Measurements from ENCODE around the gene QRSL1. TPM values are rescaled to one million over a fixed set of nuclear protein-coding genes. Genes with fewer than 3 reads are reported as not detected.
"Not testable (repeated sequence)": the region's sequence is repeated elsewhere in the genome, so short reads cannot be mapped to it uniquely, and the experiment has no call there.

QRSL1 gene
- total and polyA plus RNA-seq, 2 of the 4 experiments (the other 2 are of a cell fraction), result 6.1 to 10.9 TPM

DNA sequence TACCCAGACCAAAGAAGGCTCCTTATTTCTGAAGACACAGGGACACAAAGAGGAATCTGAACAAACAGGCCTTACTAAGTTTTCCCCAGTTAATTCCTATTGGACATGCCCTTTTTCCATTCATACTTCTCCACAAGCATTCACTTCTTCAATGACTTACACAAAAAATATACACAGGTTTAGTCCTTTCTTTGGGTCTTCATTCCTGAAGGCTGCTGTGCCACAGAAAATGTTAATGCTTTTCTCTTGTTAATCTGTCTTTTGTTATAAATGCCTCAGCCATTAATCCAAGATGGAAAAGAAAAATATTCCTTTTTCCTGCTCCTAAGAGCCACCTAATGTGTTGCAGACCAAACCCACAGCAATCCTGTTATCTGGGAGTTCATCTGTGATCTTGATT lies 71.2 kb downstream of the QRSL1 start:
- Histone ChIP-seq H3K18ac (ENCODE audit: low read depth, low read length) (no peak overlapping the region), H2BK15ac (ENCODE audit: low read depth, low read length) (no peak overlapping the region), H3K56ac (ENCODE audit: extremely low read depth, insufficient read depth, low read length) (no peak overlapping the region), H3K79me1 (ENCODE audit: low read depth in 1 of 2, low read length in 2 of 2) (no peaks in the 10 kb centered on the region), H3K9me1 (ENCODE audit: insufficient read depth, low read length) (no peaks in the 10 kb centered on the region), H2AK5ac (ENCODE audit: low read depth, low read length) (no peak overlapping the region), H2AFZ (replicated peaks; ENCODE audit: low read length, poor library complexity) (no peak overlapping the region), H3K9ac (ENCODE audit: low read depth, low read length) (no peak overlapping the region), H3K9me3 (ENCODE audit: control insufficient read depth, insufficient read depth, low read length) (no peaks in the 10 kb centered on the region), H4K20me1 (ENCODE audit: insufficient read depth, low read length) (no peaks in the 10 kb centered on the region), H3K4ac (ENCODE audit: low read depth, low read length) (no peak overlapping the region), H2BK120ac (ENCODE audit: low read depth, low read length) (no peak overlapping the region), H3K14ac (replicated peaks; ENCODE audit: low read depth, low read length) (no peak overlapping the region), H3K23ac (ENCODE audit: low read depth, low read length) (no peak overlapping the region), H3K27ac (ENCODE audit: insufficient read depth, low read length) (no peak overlapping the region), H4K91ac (ENCODE audit: insufficient read depth, low read depth, low read length) (no peak overlapping the region), H3K4me1 (ENCODE audit: control insufficient read depth, insufficient read depth, low read length) (no peaks in the 10 kb centered on the region), H2BK20ac (ENCODE audit: low read depth, low read length) (no peak overlapping the region), H2AK9ac (replicated peaks; ENCODE audit: low read depth, low read length, poor library complexity) (no peak overlapping the region), H3K36me3 (ENCODE audit: control insufficient read depth, insufficient read depth, low read length) (no peaks in the 10 kb centered on the region), H3K4me2 (ENCODE audit: low read depth, low read length) (no peak overlapping the region), H4K5ac (ENCODE audit: low read depth, low read length) (no peak overlapping the region), H3K27me3 (ENCODE audit: control insufficient read depth, insufficient read depth, low read length) (peaks cover 16% of the 10 kb centered on the region), H4K8ac (ENCODE audit: low read depth in 2 of 2, low read length in 2 of 2) (no peak overlapping the region), H3K4me3 (ENCODE audit: insufficient read depth, low read depth, low read length) (no peak overlapping the region), H2BK5ac (ENCODE audit: low read depth, low read length, poor library complexity, severe bottlenecking) (no peak overlapping the region)
- no peak for TF ChIP-seq MAFK (IDR thresholded peaks at IDR 0.05; ENCODE audit: low read depth, low read length)
- DNase-seq, result no peak
- no peak for ATAC-seq (ENCODE audit: low read depth)
- ChIA-PET POLR2A (ENCODE audit: unreplicated experiment) (no interaction called here), CTCF (no interaction called here)
- intact Hi-C loops (cut with micrococcal nuclease), result no loop called here
- BruUV-seq (replicated peaks), result no TSS peak
- in situ Hi-C loops (cut with MboI; ENCODE audit: low sequenced_read_pairs), result no loop called here
- dilution Hi-C loops (cut with HindIII; ENCODE audit: low sequenced_read_pairs, unreplicated experiment), result no loop called here

DNA sequence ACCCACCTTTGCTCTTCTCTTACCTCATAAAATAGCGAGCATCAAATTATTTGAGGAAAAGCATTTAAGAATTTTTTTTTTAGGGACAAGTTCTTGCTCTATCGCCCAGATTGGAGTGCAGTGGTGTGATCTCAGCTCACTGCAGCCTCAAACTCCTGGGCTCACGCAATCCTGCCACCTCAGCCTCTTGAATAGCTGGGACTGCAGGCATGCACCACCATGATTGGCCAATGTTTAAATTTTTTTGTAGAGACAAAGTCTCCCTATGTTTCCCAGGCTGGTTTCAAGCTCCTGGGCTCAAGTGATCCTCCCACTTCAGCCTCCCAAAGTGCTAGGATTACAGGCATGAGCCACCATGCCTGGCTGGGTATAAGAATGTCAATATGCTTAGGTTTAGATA lies 71.8 kb downstream of the QRSL1 start:
- H3K18ac ChIP-seq (ENCODE audit: low read depth, low read length); H2AK9ac ChIP-seq (replicated peaks; ENCODE audit: low read depth, low read length, poor library complexity); H3K9me1 ChIP-seq (ENCODE audit: insufficient read depth, low read length); H2BK5ac ChIP-seq (ENCODE audit: low read depth, low read length, poor library complexity, severe bottlenecking); H3K4me3 ChIP-seq (ENCODE audit: insufficient read depth, low read depth, low read length); H3K4me2 ChIP-seq (ENCODE audit: low read depth, low read length); ATAC-seq (ENCODE audit: low read depth); H3K4ac ChIP-seq (ENCODE audit: low read depth, low read length); intact Hi-C loops (cut with micrococcal nuclease); POLR2A ChIA-PET (ENCODE audit: unreplicated experiment); H3K36me3 ChIP-seq (ENCODE audit: control insufficient read depth, insufficient read depth, low read length); H4K8ac ChIP-seq (ENCODE audit: low read depth in 2 of 2, low read length in 2 of 2); H2AK5ac ChIP-seq (ENCODE audit: low read depth, low read length); H3K23ac ChIP-seq (ENCODE audit: low read depth, low read length); DNase-seq; H4K20me1 ChIP-seq (ENCODE audit: insufficient read depth, low read length); H4K91ac ChIP-seq (ENCODE audit: insufficient read depth, low read depth, low read length); H2BK15ac ChIP-seq (ENCODE audit: low read depth, low read length); H2BK20ac ChIP-seq (ENCODE audit: low read depth, low read length); H3K14ac ChIP-seq (replicated peaks; ENCODE audit: low read depth, low read length); BruUV-seq (replicated peaks); H3K79me1 ChIP-seq (ENCODE audit: low read depth in 1 of 2, low read length in 2 of 2); H3K9me3 ChIP-seq (ENCODE audit: control insufficient read depth, insufficient read depth, low read length); dilution Hi-C loops (cut with HindIII; ENCODE audit: low sequenced_read_pairs, unreplicated experiment); H4K5ac ChIP-seq (ENCODE audit: low read depth, low read length); H2AFZ ChIP-seq (replicated peaks; ENCODE audit: low read length, poor library complexity); H3K56ac ChIP-seq (ENCODE audit: extremely low read depth, insufficient read depth, low read length); in situ Hi-C loops (cut with MboI; ENCODE audit: low sequenced_read_pairs); H3K9ac ChIP-seq (ENCODE audit: low read depth, low read length); CTCF ChIA-PET; H3K4me1 ChIP-seq (ENCODE audit: control insufficient read depth, insufficient read depth, low read length); H2BK120ac ChIP-seq (ENCODE audit: low read depth, low read length); H3K27ac ChIP-seq (ENCODE audit: insufficient read depth, low read length): not testable (repeated sequence)
- peaks cover 16% of the 10 kb centered on the region for H3K27me3 ChIP-seq (ENCODE audit: control insufficient read depth, insufficient read depth, low read length)
- WGBS, 2 experiments (ENCODE audit: extremely low coverage in 2 of 2, insufficient read length in 1 of 2), result 20% methylated on average over 1 of the region's 3 CpGs; no CpG with 5 or more reads in 1 of the 2 experiments

Data from IMR-90 (cell line).